C4-2B (cell line): ENCODE results near the gene TMC4.
"Not testable (repeated sequence)": the region's sequence is repeated elsewhere in the genome, so short reads cannot be mapped to it uniquely, and the experiment has no call there.

Source experiments
- H3K27ac ChIP-seq: fragments of 450-650 bp; 2 replicates; pipeline ENCODE4 v1.5.1; 2017
- CTCF ChIP-seq: fragments of 450-650 bp; conservative IDR thresholded peaks from 2 replicates; pipeline ENCODE4 v1.5.1; 2017; ENCODE audit warnings: mild to moderate bottlenecking
- ZFX ChIP-seq: fragments of 450-650 bp; IDR thresholded peaks from 2 replicates; pipeline ENCODE4 v1.6.1; 2017

The TMC4 gene

DNA sequence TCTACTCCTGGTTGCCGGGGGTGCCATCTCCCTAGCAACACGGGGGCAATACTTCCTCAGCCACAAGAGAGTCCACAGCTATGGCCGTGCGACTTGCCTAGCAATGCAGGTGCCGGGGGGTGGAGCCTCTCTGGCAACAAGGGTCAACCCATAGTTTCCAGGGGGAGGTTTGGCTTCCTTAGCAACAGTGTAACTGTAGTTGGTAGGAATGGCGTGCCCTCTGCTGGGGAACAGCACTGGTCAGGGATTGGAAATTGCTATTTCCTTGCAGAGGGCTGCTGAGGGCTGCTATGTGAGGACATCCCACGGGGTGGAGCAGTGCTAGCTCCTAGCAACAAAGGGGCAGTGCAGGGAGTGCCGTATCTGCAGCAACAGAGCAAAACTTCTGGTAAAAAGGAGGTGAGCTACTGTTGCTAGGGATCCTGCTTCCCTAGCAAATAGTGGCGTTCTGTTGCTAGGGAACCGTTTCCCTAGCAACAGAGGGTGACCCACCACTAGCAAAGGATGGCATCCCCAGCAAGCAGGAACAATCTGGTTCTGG lies 7.0 kb upstream of the TMC4 start:
- TF ChIP-seq ZFX (no peak), CTCF (no peak)
- no peak overlapping the region for H3K27ac ChIP-seq

GRCh38 chr19:54179262-54179852 lies 6.4 kb upstream of the TMC4 start:
- no peak overlapping the region for H3K27ac ChIP-seq
- no peak for TF ChIP-seq CTCF
- TF ChIP-seq ZFX = no peak

- H3K27ac ChIP-seq = no peak overlapping the region
- no peak for TF ChIP-seq CTCF
- TF ChIP-seq ZFX = no peak
Measured at GRCh38 chr19:54178581-54179261, 5.8 kb upstream of the TMC4 start.

- no peak overlapping the region for H3K27ac ChIP-seq
- TF ChIP-seq CTCF = no peak
- TF ChIP-seq ZFX = no peak
Measured at GRCh38 chr19:54173951-54174834, 1.2 kb upstream of the TMC4 start.

GRCh38 chr19:54173359-54173699 lies 369 bp upstream of the TMC4 start:
- peak overlapping the region; percentile 74 for H3K27ac ChIP-seq
- no peak; the same call in 1 of the 2 replicates for TF ChIP-seq CTCF

DNA sequence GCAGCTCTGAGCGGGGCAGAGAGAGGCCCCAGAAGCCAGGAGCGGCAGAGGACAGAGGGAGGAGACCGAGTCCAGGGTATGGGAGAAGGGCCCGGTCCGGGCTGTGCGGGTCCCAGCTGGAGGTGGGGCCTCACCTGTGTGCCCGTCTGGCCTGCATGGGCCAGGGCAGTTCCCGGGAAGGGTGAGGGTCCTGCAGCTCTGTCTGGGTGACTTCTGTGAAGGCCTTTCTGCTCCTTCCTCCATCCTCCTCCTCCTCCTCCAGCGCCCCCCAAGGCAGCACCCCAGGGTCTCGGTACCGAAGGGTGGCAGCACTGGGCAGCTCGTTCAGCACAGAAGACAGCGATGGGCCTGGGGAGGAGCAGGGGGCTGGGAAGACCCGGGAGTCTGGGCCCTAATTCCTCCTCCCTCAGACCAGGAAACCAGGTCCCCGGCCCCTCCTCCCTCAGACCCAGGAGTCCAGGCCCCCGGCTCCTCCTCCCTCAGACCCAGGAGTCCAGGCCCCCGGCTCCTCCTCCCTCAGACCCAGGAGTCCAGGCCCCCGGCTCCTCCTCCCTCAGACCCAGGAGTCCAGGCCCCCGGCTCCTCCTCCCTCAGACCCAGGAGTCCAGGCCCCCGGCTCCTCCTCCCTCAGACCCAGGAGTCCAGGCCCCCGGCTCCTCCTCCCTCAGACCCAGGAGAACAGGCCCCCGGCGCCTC lies 1.1 kb downstream of the TMC4 start:
- H3K27ac ChIP-seq = not testable (repeated sequence)

DNA sequence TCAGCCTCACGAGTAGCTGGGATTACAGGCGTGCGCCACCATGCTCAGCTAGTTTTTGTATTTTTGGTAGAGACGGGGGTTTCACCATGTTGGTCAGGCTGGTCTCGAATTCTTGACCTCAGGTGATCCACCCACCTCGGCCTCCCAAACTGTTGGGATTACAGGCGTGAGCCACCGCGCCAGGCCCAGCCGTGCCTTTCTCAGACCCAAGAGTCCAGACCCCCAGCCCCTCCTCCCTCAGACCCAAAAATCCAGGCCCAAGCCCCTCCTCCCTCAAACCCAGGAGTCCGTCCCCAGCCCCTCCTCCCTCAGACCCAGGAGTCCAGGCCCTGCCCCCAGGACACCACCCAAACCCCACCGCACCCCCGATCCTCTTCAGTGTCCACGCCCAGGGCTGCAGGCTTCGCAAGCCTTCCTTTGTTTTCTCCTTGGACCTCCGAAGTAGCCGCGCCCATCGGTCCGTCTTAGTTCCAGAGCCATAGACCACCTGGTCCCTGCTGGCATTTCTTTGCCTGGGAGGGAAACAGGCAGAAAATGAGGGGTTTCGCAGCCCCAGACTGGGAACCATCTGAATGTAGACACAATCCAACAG lies 3.7 kb downstream of the TMC4 start:
- H3K27ac ChIP-seq = no peak overlapping the region
- no peak for TF ChIP-seq ZFX
